Measurements from ENCODE around the gene DPEP1.

The DPEP1 gene

DNA sequence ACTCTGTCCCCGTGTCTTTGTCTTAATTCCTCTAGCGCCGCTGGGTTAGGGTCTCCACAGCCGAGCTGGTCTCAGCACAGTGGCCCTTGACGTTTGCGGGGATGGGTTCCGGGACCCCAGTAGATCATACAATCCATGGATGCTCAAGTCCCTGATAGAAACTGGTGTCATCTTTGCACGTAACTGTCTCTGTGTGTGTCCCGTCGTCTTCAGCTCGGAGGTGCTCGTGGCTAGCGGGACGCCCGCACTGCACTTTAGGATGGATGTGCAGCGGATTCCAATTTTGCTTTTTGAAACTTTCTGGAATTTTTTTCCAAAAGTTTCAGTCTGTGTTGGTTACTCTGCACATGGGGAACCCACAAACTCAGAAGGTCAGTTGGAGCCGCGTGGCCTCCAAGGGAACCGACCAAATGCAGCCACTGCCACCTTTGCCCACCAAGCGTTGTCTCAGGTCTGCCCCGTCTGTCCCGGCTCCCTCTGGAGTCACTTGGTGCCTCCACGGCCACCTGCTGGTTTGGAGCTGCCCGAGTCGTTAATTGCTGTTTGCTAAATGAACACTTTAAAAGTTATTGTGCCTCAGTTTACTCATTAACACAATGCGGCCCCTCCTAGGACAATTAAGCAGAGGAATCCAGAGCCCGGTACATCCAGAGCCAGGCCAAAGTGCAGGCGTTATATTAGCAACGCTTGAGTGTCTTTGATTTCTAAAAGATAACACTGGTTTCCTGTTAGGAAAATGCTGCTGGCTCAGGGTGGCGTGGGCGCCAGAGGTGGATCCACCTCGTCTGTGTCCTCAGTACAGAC lies 5.3 kb upstream of the DPEP1 start:
- Histone ChIP-seq H3K4me1 (ENCODE audit: low read length) (peaks cover 4% of the 10 kb centered on the region; the same call in 1 of the 2 replicates), H3K27ac (ENCODE audit: low read length) (no peak overlapping the region), H3K9ac (ENCODE audit: low read length) (no peak overlapping the region), H4K20me1 (ENCODE audit: insufficient read depth, low read length) (no peaks in the 10 kb centered on the region), H3K9me2 (replicated peaks; ENCODE audit: insufficient read depth, low read length) (no peaks in the 10 kb centered on the region), H2AFZ (ENCODE audit: low read length) (no peak overlapping the region), H3K4me3 (ENCODE audit: low read length) (no peak overlapping the region), H3K27me3 (replicated peaks; ENCODE audit: insufficient read depth, low read length) (no peaks in the 10 kb centered on the region), H3K9me3 (replicated peaks; ENCODE audit: insufficient read depth, low read length) (no peaks in the 10 kb centered on the region), H3F3A (ENCODE audit: insufficient read depth, low read length) (no peaks in the 10 kb centered on the region), H3K36me3 (replicated peaks; ENCODE audit: insufficient read depth, low read length) (no peaks in the 10 kb centered on the region), H3K79me2 (ENCODE audit: low read length) (no peaks in the 10 kb centered on the region), H3K4me2 (ENCODE audit: low read depth, low read length) (no peak overlapping the region)
- no peak for DNase-seq
- no peak for TF ChIP-seq EZH2 (optimal IDR thresholded peaks at IDR 0.05; ENCODE audit: low read depth, low read length)
- TF ChIP-seq EZH2phosphoT487 (IDR thresholded peaks at IDR 0.05; ENCODE audit: low read length) = no peak
- no peak for TF ChIP-seq CTCF (IDR thresholded peaks at IDR 0.05; ENCODE audit: low read length)

- peaks cover 10% of the 10 kb centered on the region; the same call in 1 of the 2 replicates for H3K4me1 ChIP-seq (ENCODE audit: low read length)
- H3K36me3 ChIP-seq (replicated peaks; ENCODE audit: insufficient read depth, low read length) = no peaks in the 10 kb centered on the region
- H3K27me3 ChIP-seq (replicated peaks; ENCODE audit: insufficient read depth, low read length) = no peaks in the 10 kb centered on the region
- no peaks in the 10 kb centered on the region for H4K20me1 ChIP-seq (ENCODE audit: insufficient read depth, low read length)
- H3K4me3 ChIP-seq (ENCODE audit: low read length) = no peak overlapping the region
- H3K9me2 ChIP-seq (replicated peaks; ENCODE audit: insufficient read depth, low read length) = no peaks in the 10 kb centered on the region
- H3K9ac ChIP-seq (ENCODE audit: low read length) = no peak overlapping the region
- no peaks in the 10 kb centered on the region for H3K79me2 ChIP-seq (ENCODE audit: low read length)
- no peak overlapping the region for H3K4me2 ChIP-seq (ENCODE audit: low read depth, low read length)
- no peak for DNase-seq
- no peaks in the 10 kb centered on the region for H3K9me3 ChIP-seq (replicated peaks; ENCODE audit: insufficient read depth, low read length)
- no peak for TF ChIP-seq EZH2 (optimal IDR thresholded peaks at IDR 0.05; ENCODE audit: low read depth, low read length)
- no peak for TF ChIP-seq EZH2phosphoT487 (IDR thresholded peaks at IDR 0.05; ENCODE audit: low read length)
- no peak for TF ChIP-seq CTCF (IDR thresholded peaks at IDR 0.05; ENCODE audit: low read length)
- H2AFZ ChIP-seq (ENCODE audit: low read length) = no peak overlapping the region
- H3K27ac ChIP-seq (ENCODE audit: low read length) = no peak overlapping the region
- H3F3A ChIP-seq (ENCODE audit: insufficient read depth, low read length) = no peaks in the 10 kb centered on the region
Measured at GRCh38 chr16:89610108-89610453, 3.4 kb upstream of the DPEP1 start.

- H3K79me2 ChIP-seq (ENCODE audit: low read length) = no peaks in the 10 kb centered on the region
- no peak for DNase-seq
- H3K9me3 ChIP-seq (replicated peaks; ENCODE audit: insufficient read depth, low read length) = no peaks in the 10 kb centered on the region
- H3K9me2 ChIP-seq (replicated peaks; ENCODE audit: insufficient read depth, low read length) = no peaks in the 10 kb centered on the region
- TF ChIP-seq CTCF (IDR thresholded peaks at IDR 0.05; ENCODE audit: low read length) = no peak
- no peak for TF ChIP-seq EZH2phosphoT487 (IDR thresholded peaks at IDR 0.05; ENCODE audit: low read length)
- TF ChIP-seq EZH2 (optimal IDR thresholded peaks at IDR 0.05; ENCODE audit: low read depth, low read length) = no peak
- H3K36me3 ChIP-seq (replicated peaks; ENCODE audit: insufficient read depth, low read length) = no peaks in the 10 kb centered on the region
- no peak overlapping the region for H3K4me3 ChIP-seq (ENCODE audit: low read length)
- no peaks in the 10 kb centered on the region for H4K20me1 ChIP-seq (ENCODE audit: insufficient read depth, low read length)
- no peak overlapping the region for H3K27ac ChIP-seq (ENCODE audit: low read length)
- peak overlapping the region; percentile 37; the same call in 1 of the 2 replicates for H3K4me2 ChIP-seq (ENCODE audit: low read depth, low read length)
- peaks cover 10% of the 10 kb centered on the region; the same call in 1 of the 2 replicates for H3K4me1 ChIP-seq (ENCODE audit: low read length)
- no peak overlapping the region for H3K9ac ChIP-seq (ENCODE audit: low read length)
- no peak overlapping the region for H2AFZ ChIP-seq (ENCODE audit: low read length)
- no peaks in the 10 kb centered on the region for H3F3A ChIP-seq (ENCODE audit: insufficient read depth, low read length)
- no peaks in the 10 kb centered on the region for H3K27me3 ChIP-seq (replicated peaks; ENCODE audit: insufficient read depth, low read length)
Measured at GRCh38 chr16:89612415-89613166, 851 bp upstream of the DPEP1 start.

All from MM.1S (cell line).